Putamen (tissue), 1 donor: ENCODE data around the gene PRAMEF7.
"Not testable (repeated sequence)": the region's sequence is repeated elsewhere in the genome, so short reads cannot be mapped to it uniquely, and the experiment has no call there.

Source experiments
- DNase-seq: peaks from one replicate; pipeline ENCODE4 v3.0.0-alpha.2; 2016; ENCODE audit warnings: low spot score

PRAMEF7 gene

GRCh38 chr1:12916310-12916709 lies at the start of gene PRAMEF7:
Gene PRAMEF7 (plus strand): TSS chr1:12916610. CDS start chr1:12917693, 1,083 bp downstream.
- not testable (repeated sequence) for DNase-seq

DNA sequence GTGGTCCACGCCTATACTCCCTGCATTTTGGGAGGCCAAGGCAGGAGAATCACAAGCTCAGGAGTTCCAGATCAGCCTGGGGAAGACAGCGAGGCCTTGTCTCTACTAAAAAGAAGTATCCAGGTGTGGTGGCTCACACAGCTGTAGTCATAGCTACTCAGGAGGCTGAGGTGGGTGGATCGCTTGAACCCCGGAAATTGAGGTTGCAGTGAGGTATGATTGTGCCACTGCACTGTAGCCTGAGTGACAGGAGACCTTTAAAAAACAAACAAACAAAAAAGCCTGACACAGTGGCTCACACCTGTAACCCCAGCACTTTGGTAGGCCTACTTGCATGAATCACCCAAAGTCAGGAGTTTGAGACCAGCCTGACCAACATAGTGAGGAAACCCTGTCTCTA lies 38.0 kb upstream of the PRAMEF7 start:
- DNase-seq: not testable (repeated sequence)

GRCh38 chr1:12886101-12886500 lies 30.3 kb upstream of the PRAMEF7 start, which contains the start of gene PRAMEF4:
Gene PRAMEF4 (minus strand): TSS chr1:12886201. CDS start chr1:12883394, 2,807 bp downstream.
- DNase-seq: not testable (repeated sequence)

DNA sequence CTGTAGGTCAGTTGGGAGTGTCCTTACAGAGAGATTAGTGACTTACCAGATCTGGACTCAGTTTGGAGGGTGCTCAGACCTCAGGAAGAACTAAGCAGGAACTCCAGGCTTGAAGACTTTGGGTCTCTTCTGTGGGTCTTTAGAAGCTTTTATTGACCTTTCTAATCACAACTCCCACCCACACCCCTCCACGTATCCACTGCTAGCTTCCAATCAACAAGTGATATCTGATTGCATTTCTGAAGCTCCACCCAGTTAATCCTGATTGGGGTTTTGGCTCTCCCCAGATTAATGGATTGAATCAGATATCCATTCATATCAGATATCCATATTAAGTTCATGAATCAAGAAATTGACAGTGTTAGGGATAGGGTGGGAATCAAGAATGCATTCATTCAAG lies 18.2 kb upstream of the PRAMEF7 start, which contains the start of gene PRAMEF10:
PRAMEF10 (minus strand) TSS at position 101 of the 400 bp plus-strand sequence. CDS start 2,423 bp downstream, outside the sequence.
- not testable (repeated sequence) for DNase-seq

DNA sequence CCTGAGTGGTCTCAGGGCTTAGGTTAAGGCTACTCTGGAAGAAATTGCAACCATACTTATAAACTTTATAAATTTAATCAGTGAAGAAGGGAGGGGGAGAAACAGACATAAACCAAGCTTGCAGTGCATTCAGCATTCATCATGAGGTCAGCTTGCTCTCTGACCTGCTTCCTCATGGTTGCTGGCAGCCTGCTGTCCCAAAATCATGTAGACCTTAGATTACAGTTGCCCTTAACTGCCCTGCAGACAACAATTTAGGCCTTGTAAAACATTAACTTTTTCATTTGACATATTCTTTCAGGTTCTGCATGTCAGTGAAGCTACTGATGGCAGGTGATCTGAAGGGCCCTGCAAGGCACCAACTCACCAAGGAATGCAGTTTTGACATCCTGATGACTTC lies 17.2 kb upstream of the PRAMEF7 start:
- DNase-seq: not testable (repeated sequence)

DNA sequence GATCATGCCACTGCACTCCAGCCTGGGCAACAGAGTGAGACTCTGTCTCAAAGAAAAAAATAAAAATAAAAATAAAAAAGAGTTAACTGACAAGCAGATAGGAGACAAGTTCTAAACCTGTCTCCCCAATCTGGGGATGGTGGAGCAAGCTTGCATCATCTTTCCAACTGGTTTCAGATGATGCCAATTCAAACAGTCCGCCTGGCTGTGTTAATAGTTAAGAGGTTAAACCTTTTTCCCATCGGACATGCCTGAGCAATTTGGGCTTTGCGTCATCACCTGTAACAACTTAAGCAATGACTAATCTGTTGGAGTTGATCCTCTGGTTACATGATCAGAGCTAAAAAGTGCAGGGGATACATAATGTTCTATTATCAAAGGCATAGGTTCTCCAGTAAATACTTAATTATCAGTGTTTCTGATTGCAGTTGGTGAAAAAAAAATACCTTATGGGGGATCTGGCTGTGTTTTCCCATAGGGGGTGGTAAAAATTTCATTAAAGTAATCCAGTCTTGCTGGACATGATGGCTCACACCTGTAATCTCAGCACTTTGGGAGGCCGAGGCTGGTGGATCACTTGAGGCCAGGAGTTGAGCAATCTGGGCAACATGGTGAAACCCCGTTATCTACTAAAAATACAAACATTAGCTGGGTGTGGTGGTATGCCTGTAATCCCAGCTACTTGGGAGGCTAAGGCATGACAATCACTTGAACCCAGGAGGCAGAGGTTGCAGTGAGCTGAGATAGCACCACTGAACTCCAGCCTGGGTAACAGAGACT lies 12.4 kb upstream of the PRAMEF7 start:
- DNase-seq: not testable (repeated sequence)

DNA sequence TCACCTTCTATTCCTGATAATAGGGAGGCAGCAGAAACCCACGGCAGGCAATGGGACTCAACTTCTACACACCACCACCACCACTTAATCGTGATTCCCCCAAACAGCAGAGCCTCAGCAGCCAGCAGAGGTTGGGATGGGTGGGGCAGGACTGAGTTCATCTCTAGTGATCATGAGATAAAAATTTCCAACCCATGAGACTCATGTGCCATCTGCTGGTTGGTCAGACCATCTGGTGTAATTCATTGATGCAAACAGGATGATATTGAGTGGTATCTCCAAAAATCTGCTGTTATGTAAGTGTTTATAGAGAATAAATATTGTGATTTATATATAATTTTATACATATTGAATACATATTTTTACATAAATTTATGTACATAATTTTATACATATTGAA lies 5.3 kb downstream of the PRAMEF7 start:
- DNase-seq: not testable (repeated sequence)

DNA sequence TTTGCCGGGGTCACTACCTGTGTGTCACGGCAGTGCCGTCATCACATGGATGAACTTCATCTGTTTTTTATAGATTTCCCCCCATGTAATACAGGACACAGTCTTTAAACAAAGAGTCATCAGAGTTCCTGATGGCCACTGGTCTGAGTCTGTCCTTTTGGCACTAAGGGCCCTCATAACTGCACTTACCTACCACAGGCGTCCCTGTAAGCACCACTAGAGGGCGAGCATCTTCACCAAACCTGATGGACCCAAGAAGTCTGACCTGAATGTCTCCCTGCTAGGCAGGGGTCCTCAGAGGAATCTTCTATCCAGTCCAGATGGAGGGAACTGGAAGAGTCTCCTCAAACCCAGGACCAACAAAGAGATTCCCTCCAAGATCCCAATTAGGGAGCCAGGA lies 8.0 kb downstream of the PRAMEF7 start:
- DNase-seq: not testable (repeated sequence)

GRCh38 chr1:12947480-12947879 lies 31.1 kb downstream of the PRAMEF7 start, which contains the start of gene PRAMEF6:
Gene PRAMEF6 (minus strand): TSS chr1:12947580. CDS start chr1:12942518, 5,062 bp downstream.
- not testable (repeated sequence) for DNase-seq
